Activated CD8-positive, alpha-beta memory T cell treated with anti-CD3 and anti-CD28 coated beads, Interleukin-2, amount 50 U/mL, for 1 hour (primary cell): ENCODE results near the gene PCDHGA2.
"Not testable (repeated sequence)": the region's sequence is repeated elsewhere in the genome, so short reads cannot be mapped to it uniquely, and the experiment has no call there.

Experiments
- DNase-seq: peaks from one replicate; pipeline ENCODE4 v3.0.0-alpha.2; 2020; ENCODE audit errors: extremely low read depth

PCDHGA2 gene

DNA sequence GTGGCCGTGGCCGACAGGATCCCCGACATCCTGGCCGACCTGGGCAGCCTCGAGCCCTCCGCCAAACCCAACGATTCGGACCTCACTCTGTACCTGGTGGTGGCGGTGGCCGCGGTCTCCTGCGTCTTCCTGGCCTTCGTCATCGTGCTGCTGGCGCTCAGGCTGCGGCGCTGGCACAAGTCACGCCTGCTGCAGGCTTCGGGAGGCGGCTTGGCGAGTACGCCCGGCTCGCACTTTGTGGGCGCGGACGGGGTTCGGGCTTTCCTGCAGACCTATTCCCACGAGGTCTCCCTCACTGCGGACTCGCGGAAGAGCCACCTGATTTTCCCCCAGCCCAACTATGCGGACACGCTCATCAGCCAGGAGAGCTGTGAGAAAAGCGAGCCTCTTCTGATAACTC, 7.5 kb downstream of the PCDHGA2 start:
- not testable (repeated sequence) for DNase-seq

DNA sequence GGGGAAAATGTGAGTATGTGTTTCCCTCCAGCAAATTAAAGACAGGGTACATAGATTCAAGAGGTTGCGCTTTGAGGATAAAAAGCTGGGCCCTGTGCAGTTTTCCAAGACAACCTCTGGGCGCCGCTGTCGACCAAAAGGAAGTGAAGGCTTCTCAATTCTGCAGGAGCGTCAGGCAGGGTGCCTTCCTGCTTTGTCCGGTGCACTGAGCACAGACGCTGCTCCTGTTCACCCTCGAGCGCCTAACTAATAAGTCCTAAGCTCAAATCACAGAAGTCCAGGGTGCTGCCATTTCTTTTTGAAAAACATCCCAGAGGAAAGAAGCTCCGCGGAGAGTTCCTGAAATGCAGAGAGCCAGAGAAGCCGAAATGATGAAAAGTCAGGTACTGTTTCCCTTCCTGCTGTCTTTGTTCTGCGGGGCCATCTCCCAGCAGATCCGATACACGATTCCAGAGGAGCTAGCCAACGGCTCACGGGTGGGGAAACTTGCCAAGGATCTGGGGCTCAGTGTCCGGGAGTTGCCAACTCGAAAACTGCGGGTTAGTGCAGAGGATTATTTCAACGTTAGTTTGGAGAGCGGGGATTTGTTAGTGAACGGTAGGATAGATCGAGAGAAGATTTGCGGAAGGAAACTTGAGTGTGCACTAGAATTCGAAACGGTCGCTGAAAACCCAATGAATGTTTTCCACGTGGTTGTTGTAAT, 11.5 kb downstream of the PCDHGA2 start, which contains the start of gene PCDHGB1:
PCDHGB1 (plus strand) TSS at position 183 of the 703 bp plus-strand sequence; CDS start at position 345, 162 bp downstream.
- DNase-seq: no peak

DNA sequence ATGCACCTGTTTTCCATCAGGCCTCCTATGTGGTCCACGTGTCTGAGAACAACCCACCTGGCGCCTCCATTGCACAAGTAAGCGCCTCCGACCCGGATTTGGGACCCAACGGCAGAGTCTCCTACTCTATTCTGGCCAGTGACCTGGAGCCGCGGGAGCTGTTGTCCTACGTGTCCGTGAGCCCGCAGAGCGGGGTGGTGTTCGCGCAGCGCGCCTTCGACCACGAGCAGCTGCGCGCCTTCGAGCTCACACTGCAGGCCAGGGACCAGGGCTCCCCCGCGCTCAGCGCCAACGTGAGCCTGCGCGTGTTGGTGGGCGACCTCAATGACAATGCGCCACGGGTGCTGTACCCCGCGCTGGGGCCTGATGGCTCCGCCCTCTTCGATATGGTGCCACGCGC, 13.0 kb downstream of the PCDHGA2 start:
- no peak for DNase-seq

DNA sequence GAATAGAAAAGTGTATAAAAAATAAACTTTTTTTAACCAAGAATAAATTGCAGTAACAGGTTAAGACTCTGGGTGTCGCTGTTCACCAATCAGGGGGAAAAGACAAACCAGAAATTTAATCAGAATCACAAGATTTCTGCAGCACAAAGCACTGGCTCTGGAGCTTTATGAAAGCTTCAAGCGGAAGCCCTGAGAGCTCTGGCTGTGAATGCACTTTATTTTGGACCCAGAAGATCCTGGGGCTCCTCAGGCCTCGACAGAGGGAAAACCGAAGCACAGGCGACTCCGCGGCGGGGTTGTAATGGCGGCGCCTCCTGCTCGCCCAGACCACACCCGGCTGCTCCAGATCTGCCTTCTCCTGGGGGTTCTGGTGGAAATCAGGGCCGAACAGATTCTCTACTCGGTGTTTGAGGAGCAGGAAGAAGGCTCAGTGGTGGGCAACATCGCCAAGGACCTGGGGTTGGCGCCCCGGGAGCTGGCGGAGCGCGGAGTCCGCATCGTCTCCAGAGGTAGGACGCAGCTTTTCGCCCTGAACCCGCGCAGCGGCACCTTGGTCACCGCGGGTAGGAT, 16.4 kb downstream of the PCDHGA2 start, which contains the start of gene PCDHGA4:
PCDHGA4 (plus strand) TSS at position 122 of the 570 bp plus-strand sequence; CDS start at position 209, 87 bp downstream.
- DNase-seq: no peak

DNA sequence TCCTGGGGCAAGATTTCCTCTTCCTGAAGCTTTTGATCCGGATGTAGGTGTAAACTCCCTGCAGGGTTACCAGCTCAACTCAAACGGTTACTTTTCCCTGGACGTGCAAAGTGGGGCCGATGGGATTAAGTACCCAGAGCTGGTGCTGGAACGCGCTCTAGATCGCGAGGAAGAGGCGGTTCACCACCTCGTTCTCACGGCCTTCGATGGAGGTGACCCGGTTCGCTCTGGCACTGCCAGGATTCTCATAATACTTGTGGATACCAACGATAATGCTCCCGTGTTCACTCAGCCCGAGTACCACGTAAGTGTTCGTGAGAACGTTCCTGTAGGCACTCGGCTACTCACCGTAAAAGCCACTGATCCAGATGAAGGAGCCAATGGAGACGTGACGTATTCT, 17.1 kb downstream of the PCDHGA2 start:
- no peak for DNase-seq

DNA sequence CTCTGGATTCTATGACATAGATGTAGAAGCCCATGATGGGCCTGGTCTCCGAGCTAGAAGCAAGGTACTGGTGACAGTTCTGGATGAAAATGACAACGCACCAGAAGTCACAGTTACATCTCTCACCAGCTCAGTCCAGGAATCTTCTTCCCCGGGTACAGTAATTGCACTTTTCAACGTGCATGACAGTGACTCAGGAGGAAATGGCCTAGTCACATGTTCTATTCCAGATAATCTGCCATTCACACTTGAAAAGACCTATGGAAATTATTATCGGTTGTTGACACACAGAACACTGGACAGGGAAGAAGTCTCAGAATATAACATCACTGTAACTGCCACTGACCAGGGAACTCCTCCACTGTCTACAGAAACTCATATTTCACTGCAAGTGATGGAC, 17.6 kb downstream of the PCDHGA2 start:
- DNase-seq: no peak

DNA sequence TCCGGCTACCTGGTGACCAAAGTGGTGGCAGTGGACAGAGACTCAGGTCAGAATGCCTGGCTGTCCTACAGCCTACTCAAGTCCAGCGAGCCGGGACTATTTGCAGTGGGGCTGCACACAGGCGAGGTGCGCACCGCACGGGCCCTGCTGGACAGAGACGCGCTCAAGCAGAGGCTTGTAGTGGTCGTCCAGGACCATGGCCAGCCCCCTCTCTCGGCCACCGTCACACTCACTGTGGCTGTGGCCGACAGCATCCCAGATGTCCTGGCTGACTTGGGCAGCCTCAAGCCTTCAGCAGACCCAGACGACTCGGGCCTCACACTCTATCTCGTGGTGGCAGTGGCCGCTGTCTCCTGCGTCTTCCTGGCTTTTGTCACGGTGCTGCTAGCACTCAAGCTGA, 18.4 kb downstream of the PCDHGA2 start:
- DNase-seq: no peak

DNA sequence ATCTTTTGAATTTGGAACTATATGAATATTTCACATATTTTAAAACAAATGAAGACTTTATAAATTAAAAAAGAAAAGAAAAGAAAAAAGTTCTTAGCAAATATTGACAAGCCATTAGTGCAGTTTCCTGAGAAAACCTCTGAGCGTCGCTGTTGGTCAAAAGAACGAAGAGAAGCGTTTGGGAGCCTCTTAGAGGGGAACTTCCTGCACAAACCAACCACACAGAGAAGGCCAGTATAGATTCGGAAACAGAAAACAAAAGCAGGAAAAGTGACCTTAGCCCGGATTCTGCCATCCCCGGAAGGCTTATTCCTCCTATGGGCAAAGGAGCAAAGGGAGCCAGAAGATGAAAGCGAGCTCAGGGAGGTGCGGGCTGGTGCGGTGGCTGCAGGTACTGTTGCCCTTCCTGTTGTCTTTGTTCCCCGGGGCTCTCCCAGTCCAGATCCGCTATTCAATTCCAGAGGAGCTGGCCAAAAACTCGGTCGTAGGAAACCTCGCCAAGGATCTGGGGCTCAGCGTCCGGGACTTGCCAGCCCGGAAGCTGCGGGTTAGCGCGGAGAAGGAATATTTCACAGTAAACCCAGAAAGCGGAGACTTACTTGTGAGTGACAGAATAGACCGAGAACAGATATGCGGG, 21.3 kb downstream of the PCDHGA2 start, which contains the start of gene PCDHGB2:
PCDHGB2 (plus strand) TSS at position 205 of the 637 bp plus-strand sequence; CDS start at position 347, 142 bp downstream.
- DNase-seq: no peak

DNA sequence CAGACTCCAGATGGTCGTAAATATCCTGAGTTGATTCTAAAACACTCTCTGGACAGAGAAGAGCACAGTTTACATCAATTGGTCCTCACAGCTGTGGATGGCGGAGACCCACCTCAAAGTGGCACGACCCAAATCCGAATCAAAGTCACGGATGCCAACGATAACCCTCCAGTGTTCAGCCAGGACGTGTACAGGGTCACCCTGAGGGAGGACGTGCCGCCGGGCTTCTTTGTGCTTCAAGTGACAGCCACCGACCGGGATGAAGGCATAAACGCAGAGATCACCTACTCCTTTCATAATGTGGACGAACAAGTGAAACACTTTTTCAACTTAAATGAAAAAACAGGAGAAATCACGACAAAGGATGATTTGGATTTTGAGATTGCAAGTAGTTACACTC, 22.1 kb downstream of the PCDHGA2 start:
- DNase-seq: no peak

DNA sequence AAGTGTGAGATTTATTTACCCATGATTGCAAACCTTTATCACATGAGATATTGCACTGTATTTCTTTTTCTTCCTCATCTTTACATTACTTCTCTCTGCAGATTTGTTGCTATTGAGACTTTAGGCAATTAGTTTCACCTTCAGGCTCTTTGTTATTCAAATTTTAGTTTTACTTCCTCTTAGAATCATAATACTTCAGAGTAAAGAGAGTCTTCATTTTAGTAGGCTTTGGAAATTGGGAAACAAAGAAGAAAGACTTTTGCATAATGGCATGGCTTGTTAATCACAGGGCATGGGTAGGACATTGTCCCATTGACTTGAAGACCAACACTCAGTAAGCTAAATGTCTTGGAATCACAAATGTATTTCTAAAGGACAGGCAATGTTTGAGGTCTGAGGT, 24.2 kb downstream of the PCDHGA2 start:
- no peak for DNase-seq

DNA sequence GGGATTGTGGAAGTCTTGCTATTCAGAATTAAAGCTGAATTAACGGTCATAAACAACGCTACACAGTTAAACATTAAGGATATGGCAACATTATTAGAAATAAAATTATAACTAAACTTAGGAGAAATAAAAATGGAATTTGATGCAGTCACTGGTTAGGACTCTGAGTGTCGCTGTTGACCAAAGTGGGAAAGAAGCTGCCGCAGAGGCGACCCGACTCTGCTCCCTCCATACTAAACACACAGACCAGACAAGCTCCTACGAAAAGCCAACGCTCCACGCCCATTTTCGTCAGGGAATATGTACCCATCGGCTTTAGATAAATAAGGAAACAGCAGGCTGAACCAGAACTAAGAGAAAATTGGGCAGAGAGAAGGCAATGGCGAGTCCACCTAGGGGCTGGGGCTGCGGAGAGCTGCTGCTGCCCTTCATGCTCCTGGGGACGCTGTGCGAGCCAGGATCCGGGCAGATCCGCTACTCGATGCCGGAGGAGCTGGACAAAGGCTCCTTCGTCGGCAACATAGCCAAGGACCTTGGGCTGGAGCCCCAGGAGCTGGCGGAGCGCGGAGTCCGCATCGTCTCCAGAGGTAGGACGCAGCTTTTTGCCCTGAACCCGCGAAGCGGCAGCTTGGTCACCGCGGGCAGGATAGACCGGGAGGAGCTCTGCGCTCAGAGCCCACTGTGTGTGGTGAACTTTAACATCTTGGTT, 25.5 kb downstream of the PCDHGA2 start, which contains the start of gene PCDHGA5:
PCDHGA5 (plus strand) TSS at position 211 of the 709 bp plus-strand sequence; CDS start at position 380, 169 bp downstream.
- DNase-seq: no peak

DNA sequence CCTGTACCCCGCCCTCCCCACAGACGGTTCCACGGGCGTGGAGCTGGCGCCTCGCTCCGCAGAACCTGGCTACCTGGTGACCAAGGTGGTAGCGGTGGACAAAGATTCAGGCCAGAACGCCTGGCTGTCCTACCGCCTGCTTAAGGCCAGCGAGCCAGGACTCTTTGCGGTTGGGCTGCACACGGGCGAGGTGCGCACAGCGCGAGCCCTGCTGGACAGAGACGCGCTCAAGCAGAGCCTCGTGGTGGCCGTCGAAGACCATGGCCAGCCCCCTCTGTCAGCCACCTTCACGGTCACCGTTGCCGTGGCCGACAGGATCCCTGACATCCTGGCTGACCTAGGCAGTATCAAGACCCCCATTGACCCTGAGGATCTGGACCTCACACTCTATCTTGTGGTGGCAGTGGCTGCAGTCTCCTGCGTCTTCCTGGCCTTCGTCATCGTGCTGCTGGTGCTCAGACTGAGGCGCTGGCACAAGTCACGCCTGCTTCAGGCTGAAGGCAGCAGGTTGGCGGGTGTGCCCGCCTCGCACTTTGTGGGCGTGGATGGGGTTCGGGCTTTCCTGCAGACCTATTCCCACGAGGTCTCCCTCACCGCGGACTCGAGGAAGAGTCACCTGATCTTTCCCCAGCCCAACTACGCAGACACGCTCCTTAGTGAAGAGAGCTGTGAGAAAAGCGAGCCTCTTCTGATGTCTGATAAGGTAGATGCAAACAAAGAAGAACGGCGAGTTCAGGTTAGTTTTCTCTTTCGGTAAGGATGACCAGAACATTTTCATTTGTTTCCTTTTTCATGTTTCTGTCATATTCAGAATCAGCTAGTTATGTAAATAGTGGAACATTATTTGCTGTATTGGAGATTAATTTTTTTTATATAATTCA, 27.7 kb downstream of the PCDHGA2 start:
- DNase-seq: no peak

DNA sequence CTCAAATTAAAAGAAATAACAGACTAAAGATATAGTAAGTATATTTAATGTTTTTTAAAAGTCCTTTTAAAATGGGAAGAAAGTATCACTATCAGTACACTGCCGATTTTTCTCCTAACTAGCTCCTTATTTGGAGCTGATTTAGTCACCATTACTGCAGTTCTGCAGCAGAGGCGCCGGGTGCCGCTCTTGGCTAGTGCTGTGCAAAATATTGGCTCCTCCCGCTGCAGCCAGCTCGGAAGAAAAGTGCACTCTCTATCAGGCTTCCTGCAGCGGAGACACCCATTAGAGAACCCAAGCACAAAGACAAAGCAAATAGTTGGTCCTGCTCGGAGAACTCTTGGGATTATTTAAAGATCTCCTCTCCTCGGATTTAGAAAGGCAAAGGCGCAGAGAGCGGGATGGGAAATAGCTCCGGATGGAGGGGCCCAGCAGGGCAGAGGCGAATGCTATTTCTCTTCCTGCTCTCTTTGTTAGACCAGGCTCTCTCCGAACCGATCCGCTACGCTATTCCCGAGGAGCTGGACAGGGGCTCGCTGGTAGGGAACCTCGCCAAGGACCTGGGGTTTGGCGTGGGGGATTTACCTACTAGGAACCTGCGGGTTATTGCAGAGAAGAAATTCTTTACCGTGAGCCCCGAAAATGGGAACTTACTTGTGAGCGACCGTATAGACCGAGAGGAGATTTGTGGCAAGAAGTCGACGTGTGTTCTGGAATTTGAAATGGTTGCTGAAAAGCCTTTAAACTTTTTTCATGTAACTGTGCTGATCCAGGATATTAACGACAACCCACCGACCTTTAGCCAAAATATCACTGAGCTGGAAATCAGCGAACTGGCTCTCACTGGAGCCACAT, 31.7 kb downstream of the PCDHGA2 start, which contains the start of gene PCDHGB3:
PCDHGB3 (plus strand) TSS at position 249 of the 855 bp plus-strand sequence; CDS start at position 402, 153 bp downstream.
- DNase-seq: no peak

DNA sequence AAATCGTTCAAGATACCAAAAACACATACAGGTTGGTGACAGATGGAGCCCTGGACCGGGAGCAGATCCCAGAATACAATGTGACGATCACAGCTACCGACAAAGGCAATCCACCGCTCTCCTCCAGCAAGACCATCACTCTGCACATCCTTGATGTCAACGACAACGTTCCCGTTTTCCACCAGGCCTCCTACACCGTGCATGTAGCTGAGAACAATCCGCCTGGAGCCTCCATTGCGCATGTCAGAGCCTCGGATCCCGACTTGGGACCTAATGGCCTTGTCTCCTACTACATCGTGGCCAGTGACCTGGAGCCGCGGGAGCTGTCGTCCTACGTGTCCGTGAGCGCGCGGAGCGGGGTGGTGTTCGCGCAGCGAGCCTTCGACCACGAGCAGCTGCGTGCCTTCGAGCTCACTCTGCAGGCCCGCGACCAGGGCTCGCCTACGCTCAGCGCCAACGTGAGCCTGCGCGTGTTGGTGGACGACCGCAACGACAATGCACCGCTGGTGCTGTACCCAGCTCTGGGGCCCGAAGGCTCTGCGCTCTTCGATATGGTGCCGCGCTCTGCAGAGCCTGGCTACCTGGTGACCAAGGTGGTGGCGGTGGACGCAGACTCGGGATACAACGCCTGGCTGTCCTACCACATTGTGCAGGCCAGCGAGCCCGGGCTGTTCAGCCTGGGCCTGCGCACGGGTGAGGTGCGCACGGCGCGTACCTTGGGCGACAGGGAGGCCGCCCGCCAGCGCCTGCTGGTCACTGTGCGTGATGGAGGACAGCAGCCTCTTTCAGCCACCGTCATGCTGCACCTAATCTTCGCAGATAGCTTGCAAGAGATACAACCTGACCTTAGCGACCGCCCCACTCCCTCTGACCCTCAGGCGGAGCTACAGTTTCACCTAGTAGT, 33.3 kb downstream of the PCDHGA2 start:
- DNase-seq: no peak

DNA sequence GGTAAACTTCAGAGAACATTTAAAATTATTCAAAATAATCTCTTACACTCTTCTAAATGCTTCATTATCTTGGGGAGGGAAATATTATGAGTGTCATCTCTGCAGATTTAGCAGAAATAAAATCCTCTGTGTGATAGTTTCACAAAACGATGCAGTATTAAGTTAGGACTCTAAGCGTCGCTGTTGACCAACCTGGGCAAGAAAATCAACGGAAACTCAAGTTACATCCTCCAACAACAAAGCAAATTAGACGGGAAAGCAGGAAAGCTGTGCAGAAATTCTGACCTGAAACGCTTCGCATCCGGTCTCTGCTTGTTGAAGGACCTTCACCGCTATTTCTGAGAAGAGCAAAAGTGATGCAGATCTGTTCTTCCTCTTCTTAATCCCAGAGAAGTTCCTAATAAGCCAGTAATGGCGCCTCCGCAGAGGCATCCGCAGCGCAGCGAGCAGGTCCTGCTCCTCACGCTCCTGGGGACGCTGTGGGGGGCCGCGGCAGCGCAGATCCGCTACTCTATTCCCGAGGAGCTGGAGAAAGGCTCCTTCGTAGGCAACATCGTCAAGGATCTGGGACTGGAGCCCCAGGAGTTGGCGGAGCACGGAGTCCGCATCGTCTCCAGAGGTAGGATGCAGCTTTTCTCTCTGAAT, 35.2 kb downstream of the PCDHGA2 start, which contains the start of gene PCDHGA6:
PCDHGA6 (plus strand) TSS at position 219 of the 645 bp plus-strand sequence; CDS start at position 412, 193 bp downstream.
- DNase-seq: no peak

DNA sequence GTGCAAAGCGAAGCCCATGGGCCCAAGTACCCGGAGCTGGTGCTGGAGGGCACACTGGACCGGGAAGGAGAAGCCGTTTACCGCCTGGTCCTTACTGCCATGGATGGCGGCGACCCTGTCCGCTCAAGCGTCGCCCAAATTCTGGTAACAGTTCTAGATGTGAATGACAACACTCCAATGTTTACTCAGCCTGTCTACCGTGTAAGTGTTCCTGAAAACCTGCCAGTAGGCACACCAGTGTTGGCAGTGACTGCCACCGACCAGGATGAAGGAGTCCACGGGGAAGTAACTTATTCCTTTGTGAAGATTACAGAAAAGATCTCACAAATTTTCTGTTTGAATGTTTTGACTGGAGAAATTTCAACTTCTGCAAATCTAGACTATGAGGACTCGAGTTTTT, 36.1 kb downstream of the PCDHGA2 start:
- DNase-seq: no peak

DNA sequence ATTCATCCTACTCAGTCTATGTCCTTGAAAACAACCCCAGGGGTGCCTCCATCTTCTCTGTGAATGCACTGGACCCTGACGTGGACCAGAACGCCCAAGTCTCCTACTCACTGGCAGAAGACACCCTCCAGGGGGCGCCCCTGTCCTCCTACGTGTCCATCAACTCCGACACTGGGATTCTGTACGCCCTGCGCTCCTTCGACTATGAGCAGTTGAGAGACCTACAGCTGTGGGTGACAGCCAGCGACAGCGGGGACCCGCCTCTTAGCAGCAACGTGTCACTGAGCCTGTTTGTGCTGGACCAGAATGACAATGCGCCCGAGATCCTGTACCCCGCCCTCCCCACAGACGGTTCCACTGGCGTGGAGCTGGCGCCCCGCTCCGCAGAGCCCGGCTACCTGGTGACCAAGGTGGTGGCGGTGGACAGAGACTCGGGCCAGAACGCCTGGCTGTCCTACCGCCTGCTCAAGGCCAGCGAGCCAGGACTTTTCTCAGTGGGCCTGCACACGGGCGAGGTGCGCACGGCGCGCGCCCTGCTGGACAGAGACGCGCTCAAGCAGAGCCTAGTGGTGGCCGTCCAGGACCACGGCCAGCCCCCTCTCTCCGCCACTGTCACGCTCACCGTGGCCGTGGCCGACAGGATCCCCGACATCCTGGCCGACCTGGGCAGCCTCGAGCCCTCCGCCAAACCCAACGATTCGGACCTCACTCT, 37.0 kb downstream of the PCDHGA2 start:
- DNase-seq: not testable (repeated sequence)
